CD8-positive, alpha-beta memory T cell (primary cell): Measurements from ENCODE around the gene ATP1B1. TPM values are rescaled to one million over a fixed set of nuclear protein-coding genes. Genes with fewer than 3 reads are reported as not detected.

Experiments
- CTCF ChIA-PET: fragments of 350-600 bp; sonication (Branson Sonifier 250); formaldehyde crosslinking; loops from one replicate; lab custom pipeline; 2021; ENCODE audit warnings: antibody characterized with exemption; lab: Charles Lee
- POLR2A ChIA-PET: fragments of 350-600 bp; sonication (Branson Sonifier 250); formaldehyde crosslinking; loops from one replicate; lab custom pipeline; 2021; ENCODE audit warnings: antibody characterized with exemption; lab: Charles Lee
- DNase-seq, 5 donors: peaks; one replicate each; pipeline versions ENCODE4 v3.0.0 to v3.0.0-alpha.2; 2020 to 2022; ENCODE audit warnings: mixed read lengths in 1 of 5
- H3K27ac ChIP-seq: one replicate; pipeline ENCODE4 v1.7.0; 2013; ENCODE audit warnings: low read depth, mild to moderate bottlenecking, low read length, moderate library complexity
- H3K27me3 ChIP-seq: 2 replicates; pipeline ENCODE4 v1.7.0; 2013; ENCODE audit warnings: low read length, mild to moderate bottlenecking; ENCODE audit not compliant: insufficient read depth, poor library complexity, severe bottlenecking
- H3K36me3 ChIP-seq: 2 replicates; pipeline ENCODE4 v1.7.0; 2013; ENCODE audit warnings: mild to moderate bottlenecking, low read length, moderate library complexity; ENCODE audit not compliant: insufficient read depth
- H3K4me1 ChIP-seq: 2 replicates; pipeline ENCODE4 v1.7.0; 2013; ENCODE audit warnings: mild to moderate bottlenecking, low read length, moderate library complexity; ENCODE audit not compliant: insufficient read depth
- H3K4me3 ChIP-seq: 2 replicates; pipeline ENCODE4 v1.7.0; 2013; ENCODE audit warnings: mild to moderate bottlenecking, low read length
- H3K9me3 ChIP-seq: 2 replicates; pipeline ENCODE4 v1.7.0; 2013; ENCODE audit warnings: mild to moderate bottlenecking, low read length
- H3K27ac Mint-ChIP-seq, 8 donors: one replicate each; pipeline ENCODE4 v1.8.0; 2020 to 2021; ENCODE audit warnings: mixed read lengths in 8 of 8, mild to moderate bottlenecking in 6 of 8, inconsistent platforms in 3 of 8, moderate library complexity in 3 of 8
- H3K27me3 Mint-ChIP-seq, 2 donors: one replicate each; pipeline ENCODE4 v1.8.0; 2020 to 2021; ENCODE audit warnings: mixed read lengths in 2 of 2, mild to moderate bottlenecking in 1 of 2, moderate library complexity in 1 of 2
- H3K36me3 Mint-ChIP-seq, 3 donors: one replicate each; pipeline ENCODE4 v1.8.0; 2020 to 2021; ENCODE audit warnings: mixed read lengths in 3 of 3, inconsistent platforms in 1 of 3, mild to moderate bottlenecking in 1 of 3
- H3K4me1 Mint-ChIP-seq, 3 donors: one replicate each; pipeline ENCODE4 v1.8.0; 2020 to 2021; ENCODE audit warnings: mixed read lengths in 3 of 3, inconsistent platforms in 1 of 3, mild to moderate bottlenecking in 1 of 3
- H3K4me3 Mint-ChIP-seq, 7 donors: one replicate each; pipeline ENCODE4 v1.8.0; 2020 to 2021; ENCODE audit warnings: mixed read lengths in 7 of 7, mild to moderate bottlenecking in 6 of 7, moderate library complexity in 4 of 7, inconsistent platforms in 2 of 7
- H3K9me3 Mint-ChIP-seq, 5 donors: one replicate each; pipeline ENCODE4 v1.8.0; 2020 to 2022; ENCODE audit warnings: mixed read lengths in 5 of 5, mild to moderate bottlenecking in 3 of 5, moderate library complexity in 2 of 5, inconsistent platforms in 1 of 5
- polyA plus RNA-seq: library from polyadenylated mRNA; unstranded; fragments of 300-500 nt; fragmentation: Illumina TruSeq; gene quantifications from one replicate; pipeline ENCODE4 v1.2.3, GENCODE V29; 2021
- total RNA-seq, 2 experiments: library from RNA; stranded (reverse); gene quantifications; one replicate each; pipeline ENCODE4 v1.2.3, GENCODE V29; 2021

Gene ATP1B1
- total and polyA plus RNA-seq, 3 experiments from 2014 or later: 1.7 to 4.5 (median 3.7) TPM

DNA sequence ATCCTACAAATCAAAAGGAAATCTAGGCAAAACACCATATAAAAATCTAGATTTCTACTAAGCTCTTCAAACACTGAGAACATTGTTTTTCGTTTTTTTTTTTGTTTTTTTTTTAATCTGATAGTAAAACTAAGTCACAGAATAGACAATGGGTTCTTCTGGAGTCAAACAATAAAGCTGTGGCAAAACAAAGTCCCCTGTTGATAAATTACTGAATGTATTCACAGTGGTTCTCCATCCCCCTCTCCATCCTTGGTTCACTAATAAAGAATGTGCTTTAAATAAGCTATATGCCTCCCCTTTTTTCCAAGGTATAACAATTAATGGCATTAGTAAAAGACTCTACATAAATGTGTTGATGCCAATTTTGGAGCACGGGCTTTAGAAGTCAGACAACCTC is 16.7 kb upstream of the ATP1B1 start:
- ChIA-PET CTCF (no interaction called here), POLR2A (no interaction called here)
- Histone ChIP-seq H3K27ac (no peak overlapping the region), H3K27me3 (no peaks in the 10 kb centered on the region), H3K9me3 (no peaks in the 10 kb centered on the region), H3K4me3 (no peak overlapping the region), H3K36me3 (no peaks in the 10 kb centered on the region), H3K4me1 (no peaks in the 10 kb centered on the region)
- Mint-ChIP-seq H3K4me3 (no peak overlapping the region), H3K27me3 (peaks cover 3 to 13% of the 10 kb centered on the region in 2 donors), H3K36me3 (no peaks in the 10 kb centered on the region), H3K9me3 (no peaks in the 10 kb centered on the region), H3K4me1 (peaks cover 11 to 24% (median 18%) of the 10 kb centered on the region in 3 donors), H3K27ac (peak overlapping the region in 1 of 8 donors; percentile 43)
- no peak for DNase-seq

GRCh38 chr1:169090308-169090899 is 16.1 kb upstream of the ATP1B1 start:
- Histone ChIP-seq H3K4me3 (no peak overlapping the region), H3K9me3 (no peaks in the 10 kb centered on the region), H3K4me1 (no peaks in the 10 kb centered on the region), H3K27ac (no peak overlapping the region), H3K27me3 (no peaks in the 10 kb centered on the region), H3K36me3 (no peaks in the 10 kb centered on the region)
- Mint-ChIP-seq H3K9me3 (no peaks in the 10 kb centered on the region), H3K27ac (peak overlapping the region in 1 of 8 donors; percentile 43), H3K27me3 (peaks cover 3 to 16% of the 10 kb centered on the region in 2 donors), H3K4me3 (no peak overlapping the region), H3K36me3 (no peaks in the 10 kb centered on the region), H3K4me1 (peaks cover 9 to 22% (median 18%) of the 10 kb centered on the region in 3 donors)
- ChIA-PET CTCF (no interaction called here), POLR2A (no interaction called here)
- no peak for DNase-seq

DNA sequence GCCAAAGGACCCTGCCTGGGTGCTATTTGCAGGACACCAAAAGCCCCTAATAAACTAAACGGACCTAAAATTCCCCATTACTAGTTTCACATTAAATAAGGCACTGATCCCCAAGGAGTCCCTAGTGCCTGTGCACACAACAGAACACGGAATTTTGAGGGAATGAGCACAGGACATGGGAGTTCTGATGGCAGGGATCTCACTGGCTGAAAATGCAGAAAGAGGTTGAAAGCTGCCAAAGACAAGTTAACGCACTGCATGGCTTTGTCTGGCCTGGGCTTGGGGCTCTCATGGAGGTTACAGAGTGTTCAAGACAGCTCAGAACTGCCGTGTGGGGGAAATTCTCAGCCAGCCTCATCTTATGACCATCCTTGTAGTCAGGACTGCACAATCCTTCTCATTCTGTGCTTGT is 15.6 kb upstream of the ATP1B1 start:
- Mint-ChIP-seq H3K36me3 (no peaks in the 10 kb centered on the region), H3K4me3 (no peak overlapping the region), H3K27ac (peak overlapping the region in 1 of 8 donors; percentile 26), H3K9me3 (peaks cover 0 to 5% (median 0%) of the 10 kb centered on the region in 5 donors), H3K27me3 (peaks cover 3 to 21% of the 10 kb centered on the region in 2 donors), H3K4me1 (peaks cover 9 to 18% (median 18%) of the 10 kb centered on the region in 3 donors)
- no peak overlapping the region for H3K4me3 ChIP-seq
- no peak overlapping the region for H3K27ac ChIP-seq
- DNase-seq: no peak
- H3K27me3 ChIP-seq: no peaks in the 10 kb centered on the region
- H3K9me3 ChIP-seq: no peaks in the 10 kb centered on the region
- no peaks in the 10 kb centered on the region for H3K4me1 ChIP-seq
- no peaks in the 10 kb centered on the region for H3K36me3 ChIP-seq
- ChIA-PET POLR2A (no interaction called here), CTCF (no interaction called here)

- Mint-ChIP-seq H3K27ac (no peak overlapping the region), H3K36me3 (no peaks in the 10 kb centered on the region), H3K9me3 (peaks cover 0 to 5% (median 0%) of the 10 kb centered on the region in 5 donors), H3K27me3 (peaks cover 3 to 21% of the 10 kb centered on the region in 2 donors), H3K4me3 (no peak overlapping the region), H3K4me1 (peaks cover 9 to 16% (median 14%) of the 10 kb centered on the region in 3 donors)
- Histone ChIP-seq H3K9me3 (no peaks in the 10 kb centered on the region), H3K4me3 (no peak overlapping the region), H3K4me1 (no peaks in the 10 kb centered on the region), H3K27me3 (no peaks in the 10 kb centered on the region), H3K27ac (no peak overlapping the region), H3K36me3 (no peaks in the 10 kb centered on the region)
- ChIA-PET POLR2A (no interaction called here), CTCF (no interaction called here)
- DNase-seq: no peak
These were observed 15.0 kb upstream of the ATP1B1 start for GRCh38 chr1:169091480-169091941.

DNA sequence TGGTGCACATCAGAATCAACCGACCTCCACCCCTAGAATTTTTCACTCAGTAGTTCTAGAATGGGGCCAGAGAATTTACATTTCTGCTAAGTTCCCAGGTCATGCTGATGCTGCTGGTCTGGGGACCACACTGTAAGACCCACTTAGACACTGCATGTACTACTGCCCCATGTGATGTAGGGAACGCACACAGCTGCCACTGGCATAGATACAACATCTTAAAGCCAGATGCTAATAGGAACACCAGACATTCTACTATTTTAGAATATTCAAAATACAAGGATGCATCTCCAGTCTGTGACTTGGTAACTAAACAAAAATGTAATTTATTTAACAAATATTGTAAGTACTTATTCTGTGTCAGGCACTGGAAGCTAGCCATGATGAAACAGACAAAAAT is 14.1 kb upstream of the ATP1B1 start:
- H3K9me3 Mint-ChIP-seq: peaks cover 0 to 5% (median 0%) of the 10 kb centered on the region in 5 donors
- ChIA-PET CTCF (no interaction called here), POLR2A (no interaction called here)
- no peaks in the 10 kb centered on the region for H3K36me3 Mint-ChIP-seq
- Histone ChIP-seq H3K4me1 (no peaks in the 10 kb centered on the region), H3K27ac (no peak overlapping the region), H3K27me3 (no peaks in the 10 kb centered on the region), H3K9me3 (no peaks in the 10 kb centered on the region), H3K36me3 (no peaks in the 10 kb centered on the region), H3K4me3 (no peak overlapping the region)
- peaks cover 3 to 25% of the 10 kb centered on the region in 2 donors for H3K27me3 Mint-ChIP-seq
- DNase-seq: no peak
- no peak overlapping the region for H3K4me3 Mint-ChIP-seq
- H3K4me1 Mint-ChIP-seq: peaks cover 0 to 8% (median 5%) of the 10 kb centered on the region in 3 donors
- H3K27ac Mint-ChIP-seq: no peak overlapping the region

- Mint-ChIP-seq H3K27ac (no peak overlapping the region), H3K9me3 (peaks cover 0 to 5% (median 0%) of the 10 kb centered on the region in 5 donors), H3K4me1 (peaks cover 0 to 5% (median 3%) of the 10 kb centered on the region in 3 donors), H3K27me3 (peaks cover 0 to 25% of the 10 kb centered on the region in 2 donors), H3K36me3 (no peaks in the 10 kb centered on the region), H3K4me3 (no peak overlapping the region)
- no peaks in the 10 kb centered on the region for H3K9me3 ChIP-seq
- no peak overlapping the region for H3K4me3 ChIP-seq
- no peak for DNase-seq
- H3K27me3 ChIP-seq: no peaks in the 10 kb centered on the region
- H3K27ac ChIP-seq: no peak overlapping the region
- ChIA-PET CTCF (no interaction called here), POLR2A (no interaction called here)
- H3K4me1 ChIP-seq: no peaks in the 10 kb centered on the region
- no peaks in the 10 kb centered on the region for H3K36me3 ChIP-seq
These were observed 11.5 kb upstream of the ATP1B1 start for GRCh38 chr1:169094897-169095569.

- Histone ChIP-seq H3K9me3 (no peaks in the 10 kb centered on the region), H3K4me1 (no peaks in the 10 kb centered on the region), H3K4me3 (no peak overlapping the region), H3K27ac (no peak overlapping the region), H3K36me3 (no peaks in the 10 kb centered on the region), H3K27me3 (no peaks in the 10 kb centered on the region)
- ChIA-PET CTCF (no interaction called here), POLR2A (no interaction called here)
- peaks cover 0 to 5% (median 0%) of the 10 kb centered on the region in 5 donors for H3K9me3 Mint-ChIP-seq
- H3K27ac Mint-ChIP-seq: no peak overlapping the region
- DNase-seq: no peak
- peaks cover 1 to 19% of the 10 kb centered on the region in 2 donors for H3K27me3 Mint-ChIP-seq
- no peak overlapping the region for H3K4me3 Mint-ChIP-seq
- H3K4me1 Mint-ChIP-seq: no peaks in the 10 kb centered on the region
- H3K36me3 Mint-ChIP-seq: no peaks in the 10 kb centered on the region
These were observed 8.1 kb upstream of the ATP1B1 start for GRCh38 chr1:169098380-169098779.

- H3K27me3 Mint-ChIP-seq: peaks cover 1 to 14% of the 10 kb centered on the region in 2 donors
- H3K4me1 Mint-ChIP-seq: peaks cover 0 to under 1% (median under 1%) of the 10 kb centered on the region in 3 donors
- no peaks in the 10 kb centered on the region for H3K9me3 ChIP-seq
- CTCF ChIA-PET: no interaction called here
- H3K9me3 Mint-ChIP-seq: peaks cover 0 to 5% (median 0%) of the 10 kb centered on the region in 5 donors
- H3K4me3 ChIP-seq: no peak overlapping the region
- H3K4me1 ChIP-seq: no peaks in the 10 kb centered on the region
- H3K36me3 Mint-ChIP-seq: no peaks in the 10 kb centered on the region
- POLR2A ChIA-PET: no interaction called here
- no peak overlapping the region for H3K4me3 Mint-ChIP-seq
- DNase-seq: no peak
- H3K27me3 ChIP-seq: no peaks in the 10 kb centered on the region
- no peaks in the 10 kb centered on the region for H3K36me3 ChIP-seq
- no peak overlapping the region for H3K27ac ChIP-seq
- no peak overlapping the region for H3K27ac Mint-ChIP-seq
These were observed 6.9 kb upstream of the ATP1B1 start for GRCh38 chr1:169099561-169099960.
